ENCODE results near the gene TMEM42.

TMEM42 gene

DNA sequence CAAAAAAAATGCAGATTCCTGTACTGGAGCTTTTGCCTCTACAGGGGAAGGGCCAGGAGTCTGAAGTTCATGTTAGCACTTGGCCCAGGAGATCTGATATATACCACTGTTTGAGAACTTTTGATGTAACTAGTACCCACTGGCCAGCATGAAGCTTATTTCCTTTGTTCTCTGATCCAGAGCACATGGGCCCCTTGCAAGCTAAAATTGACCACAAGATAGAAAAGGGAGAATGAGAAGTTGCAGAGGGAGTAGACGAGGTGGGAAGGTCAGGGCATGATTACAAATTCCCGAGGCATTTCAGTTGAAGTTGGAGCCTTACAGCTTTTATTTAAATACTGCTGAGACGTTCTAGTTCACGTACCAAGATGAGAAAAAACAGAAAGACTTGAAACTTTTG, 40.9 kb downstream of the TMEM42 start:
- Histone ChIP-seq H3K9ac (ENCODE audit: low read length) (no peak overlapping the region), H3K4me1 (ENCODE audit: control insufficient read depth, insufficient read depth, low read length) (no peaks in the 10 kb centered on the region), H3K27me3 (ENCODE audit: control insufficient read depth, insufficient read depth, low read length) (no peaks in the 10 kb centered on the region), H3K36me3 (ENCODE audit: control insufficient read depth, insufficient read depth, low read length) (no peaks in the 10 kb centered on the region), H3K4me3 (ENCODE audit: low read length) (no peak overlapping the region), H3K27ac (ENCODE audit: low read depth, low read length) (no peak overlapping the region)

DNA sequence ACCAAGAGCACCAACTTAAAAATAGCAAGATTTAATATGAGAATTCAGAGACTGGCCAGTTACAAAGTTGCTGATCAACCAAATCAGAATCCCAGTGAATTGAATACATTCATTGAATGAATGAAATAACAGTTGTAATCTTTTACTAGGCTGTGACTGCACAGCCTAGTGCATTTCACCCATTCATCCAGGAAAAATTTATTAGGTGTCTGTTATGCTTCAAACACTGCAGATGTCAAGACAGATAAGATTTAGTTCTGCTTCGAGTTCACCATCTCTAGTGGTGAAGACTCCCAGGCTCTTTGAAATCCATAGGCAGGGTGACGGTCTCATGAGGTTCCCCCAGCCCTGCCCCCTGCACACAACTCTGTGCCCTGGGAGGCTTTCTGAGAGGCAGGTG, 41.6 kb downstream of the TMEM42 start:
- no peaks in the 10 kb centered on the region for H3K4me1 ChIP-seq (ENCODE audit: control insufficient read depth, insufficient read depth, low read length)
- no peak overlapping the region for H3K27ac ChIP-seq (ENCODE audit: low read depth, low read length)
- no peaks in the 10 kb centered on the region for H3K36me3 ChIP-seq (ENCODE audit: control insufficient read depth, insufficient read depth, low read length)
- H3K9ac ChIP-seq (ENCODE audit: low read length): no peak overlapping the region
- H3K4me3 ChIP-seq (ENCODE audit: low read length): no peak overlapping the region
- H3K27me3 ChIP-seq (ENCODE audit: control insufficient read depth, insufficient read depth, low read length): no peaks in the 10 kb centered on the region

DNA sequence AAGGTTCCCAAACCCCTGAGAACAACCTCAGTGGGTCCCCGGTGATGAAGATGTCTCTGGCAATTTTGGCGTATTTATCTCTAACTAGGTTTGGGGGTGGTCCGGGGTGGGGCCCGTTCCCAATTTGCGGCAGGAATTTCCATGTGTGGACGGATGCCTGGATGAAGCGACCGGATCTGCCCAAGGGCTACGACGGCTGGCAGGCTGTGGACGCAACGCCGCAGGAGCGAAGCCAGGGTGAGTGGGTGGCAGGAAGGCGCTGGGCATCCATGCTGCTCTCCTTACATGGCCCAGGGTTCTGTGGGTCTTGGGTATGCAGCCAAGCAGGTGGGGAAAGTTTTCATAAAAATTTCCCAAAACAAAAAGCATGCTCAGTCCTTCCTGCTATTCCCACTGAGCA, 42.0 kb downstream of the TMEM42 start:
- H3K27ac ChIP-seq (ENCODE audit: low read depth, low read length): no peak overlapping the region
- no peak overlapping the region for H3K4me3 ChIP-seq (ENCODE audit: low read length)
- no peak overlapping the region for H3K9ac ChIP-seq (ENCODE audit: low read length)
- no peaks in the 10 kb centered on the region for H3K36me3 ChIP-seq (ENCODE audit: control insufficient read depth, insufficient read depth, low read length)
- no peaks in the 10 kb centered on the region for H3K27me3 ChIP-seq (ENCODE audit: control insufficient read depth, insufficient read depth, low read length)
- H3K4me1 ChIP-seq (ENCODE audit: control insufficient read depth, insufficient read depth, low read length): no peaks in the 10 kb centered on the region

DNA sequence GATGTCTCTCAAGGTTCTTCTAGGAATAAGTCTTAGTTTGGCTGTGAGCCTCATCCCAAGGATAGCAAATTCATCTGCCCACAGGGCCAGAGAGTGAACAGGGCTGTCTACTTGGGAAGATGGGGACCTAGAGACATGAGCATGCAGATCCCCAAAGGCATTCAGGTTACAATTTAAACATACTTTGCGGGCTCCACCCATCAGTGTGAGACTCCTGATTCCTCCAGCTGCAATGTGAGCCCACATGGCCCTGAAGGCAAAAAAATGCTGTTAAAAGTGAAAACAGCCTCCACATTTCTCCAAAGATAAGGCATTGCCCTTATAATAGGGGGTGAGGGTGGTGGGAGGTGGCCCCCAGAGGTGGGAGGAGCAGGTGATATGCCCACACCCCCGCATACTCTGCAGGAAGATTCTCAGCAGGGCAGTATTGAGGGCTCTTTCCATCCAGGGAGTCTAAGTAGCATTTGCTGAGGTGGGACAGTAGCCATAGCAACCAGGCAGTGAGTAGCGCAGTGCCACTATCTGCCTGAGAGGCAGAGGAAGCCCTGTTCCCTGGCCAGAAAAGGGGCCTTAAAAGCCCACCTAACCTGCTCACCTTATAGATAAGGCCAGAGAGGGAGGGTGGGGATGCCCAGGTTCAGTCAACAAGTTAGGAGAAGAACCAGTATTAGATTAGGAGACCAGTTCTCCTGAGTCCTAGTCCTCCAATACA, 43.9 kb downstream of the TMEM42 start:
- H3K27me3 ChIP-seq (ENCODE audit: control insufficient read depth, insufficient read depth, low read length): no peaks in the 10 kb centered on the region
- no peak overlapping the region for H3K27ac ChIP-seq (ENCODE audit: low read depth, low read length)

DNA sequence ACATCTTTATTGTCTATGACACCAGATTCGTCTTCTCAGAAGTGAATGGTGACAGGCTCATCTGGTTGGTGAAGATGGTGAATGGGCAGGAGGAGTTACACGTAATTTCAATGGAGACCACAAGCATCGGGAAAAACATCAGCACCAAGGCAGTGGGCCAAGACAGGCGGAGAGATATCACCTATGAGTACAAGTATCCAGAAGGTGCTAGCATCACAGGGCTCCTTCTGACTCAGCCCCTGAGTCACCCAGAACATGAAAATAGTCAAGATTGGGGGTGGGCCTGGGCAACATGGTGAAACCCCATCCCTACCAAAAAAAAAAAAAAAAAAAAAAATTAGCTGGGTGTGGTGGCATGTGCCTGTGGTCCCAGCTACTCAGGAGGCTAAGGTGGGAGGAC, 45.3 kb downstream of the TMEM42 start:
- no peaks in the 10 kb centered on the region for H3K4me1 ChIP-seq (ENCODE audit: control insufficient read depth, insufficient read depth, low read length)
- H3K27me3 ChIP-seq (ENCODE audit: control insufficient read depth, insufficient read depth, low read length): no peaks in the 10 kb centered on the region
- no peak overlapping the region for H3K27ac ChIP-seq (ENCODE audit: low read depth, low read length)
- H3K4me3 ChIP-seq (ENCODE audit: low read length): no peak overlapping the region
- H3K36me3 ChIP-seq (ENCODE audit: control insufficient read depth, insufficient read depth, low read length): no peaks in the 10 kb centered on the region
- H3K9ac ChIP-seq (ENCODE audit: low read length): no peak overlapping the region

More for the DNA sequence above, 43.9 kb downstream of the TMEM42 start:
- H3K4me1 ChIP-seq (ENCODE audit: control insufficient read depth, insufficient read depth, low read length): no peaks in the 10 kb centered on the region
- no peak overlapping the region for H3K9ac ChIP-seq (ENCODE audit: low read length)
- H3K36me3 ChIP-seq (ENCODE audit: control insufficient read depth, insufficient read depth, low read length): no peaks in the 10 kb centered on the region
- H3K4me3 ChIP-seq (ENCODE audit: low read length): no peak overlapping the region

DNA sequence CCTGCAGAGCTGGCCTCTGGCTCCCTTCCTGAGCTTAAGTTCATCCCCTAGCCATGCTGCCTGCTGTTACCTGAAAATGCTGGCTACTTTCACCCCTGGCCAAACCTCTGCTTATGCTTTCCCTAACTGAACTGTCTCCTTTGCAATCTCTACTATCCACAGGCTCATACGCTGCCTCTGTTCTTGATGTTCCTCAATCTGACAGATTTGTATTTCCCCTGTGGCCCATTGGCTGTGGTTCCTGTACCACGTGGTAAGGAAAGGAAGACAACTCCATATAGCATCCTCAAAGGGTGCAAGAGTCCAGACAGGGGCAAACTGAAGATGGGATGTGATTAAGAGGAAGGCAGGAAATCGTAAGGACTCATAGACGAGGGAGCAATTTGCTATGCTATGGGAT, 45.9 kb downstream of the TMEM42 start:
- H3K4me3 ChIP-seq (ENCODE audit: low read length): no peak overlapping the region
- no peaks in the 10 kb centered on the region for H3K36me3 ChIP-seq (ENCODE audit: control insufficient read depth, insufficient read depth, low read length)
- H3K4me1 ChIP-seq (ENCODE audit: control insufficient read depth, insufficient read depth, low read length): no peaks in the 10 kb centered on the region
- H3K9ac ChIP-seq (ENCODE audit: low read length): no peak overlapping the region
- no peak overlapping the region for H3K27ac ChIP-seq (ENCODE audit: low read depth, low read length)
- no peaks in the 10 kb centered on the region for H3K27me3 ChIP-seq (ENCODE audit: control insufficient read depth, insufficient read depth, low read length)

DNA sequence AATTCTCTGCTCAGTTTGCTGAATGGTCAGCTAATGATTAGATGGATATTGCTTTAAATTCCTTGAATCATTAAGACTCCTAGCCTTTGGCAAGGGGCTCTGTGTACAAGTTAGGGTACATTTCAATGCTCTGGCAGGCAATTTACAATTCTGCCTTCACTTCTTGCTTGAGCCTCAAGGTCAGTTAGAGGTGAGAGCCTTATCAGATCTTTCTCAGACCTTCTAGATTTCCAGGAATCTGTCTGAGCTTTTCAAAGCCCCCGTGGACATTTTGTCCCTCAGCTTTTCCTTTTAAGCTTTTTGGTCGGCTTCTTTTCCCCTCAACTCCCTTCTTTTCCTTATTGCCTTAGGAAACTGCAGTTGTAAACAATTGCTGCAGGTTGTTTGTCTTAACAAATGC, 47.4 kb downstream of the TMEM42 start:
- Histone ChIP-seq H3K9ac (ENCODE audit: low read length) (no peak overlapping the region), H3K27me3 (ENCODE audit: control insufficient read depth, insufficient read depth, low read length) (no peaks in the 10 kb centered on the region), H3K27ac (ENCODE audit: low read depth, low read length) (no peak overlapping the region), H3K36me3 (ENCODE audit: control insufficient read depth, insufficient read depth, low read length) (no peaks in the 10 kb centered on the region), H3K4me1 (ENCODE audit: control insufficient read depth, insufficient read depth, low read length) (no peaks in the 10 kb centered on the region), H3K4me3 (ENCODE audit: low read length) (no peak overlapping the region)

DNA sequence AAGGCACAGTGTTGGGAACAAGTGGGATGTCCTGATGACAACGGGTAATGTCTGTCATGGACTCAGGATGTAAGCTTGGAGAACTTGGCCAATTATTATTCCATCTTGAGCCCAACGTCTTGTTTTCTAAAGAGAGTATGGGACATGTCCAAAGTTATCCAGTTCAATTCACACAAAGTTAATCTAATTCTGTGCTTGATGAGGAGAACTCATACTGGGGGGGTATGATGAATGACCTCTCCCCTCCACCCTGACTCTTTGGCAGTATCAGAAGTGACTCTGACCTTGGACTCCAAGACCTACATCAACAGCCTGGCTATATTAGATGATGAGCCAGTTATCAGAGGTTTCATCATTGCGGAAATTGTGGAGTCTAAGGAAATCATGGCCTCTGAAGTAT, 49.0 kb downstream of the TMEM42 start:
- no peak overlapping the region for H3K9ac ChIP-seq (ENCODE audit: low read length)
- no peaks in the 10 kb centered on the region for H3K36me3 ChIP-seq (ENCODE audit: control insufficient read depth, insufficient read depth, low read length)
- no peak overlapping the region for H3K4me3 ChIP-seq (ENCODE audit: low read length)
- H3K27ac ChIP-seq (ENCODE audit: low read depth, low read length): no peak overlapping the region
- H3K4me1 ChIP-seq (ENCODE audit: control insufficient read depth, insufficient read depth, low read length): no peaks in the 10 kb centered on the region
- H3K27me3 ChIP-seq (ENCODE audit: control insufficient read depth, insufficient read depth, low read length): no peaks in the 10 kb centered on the region

DNA sequence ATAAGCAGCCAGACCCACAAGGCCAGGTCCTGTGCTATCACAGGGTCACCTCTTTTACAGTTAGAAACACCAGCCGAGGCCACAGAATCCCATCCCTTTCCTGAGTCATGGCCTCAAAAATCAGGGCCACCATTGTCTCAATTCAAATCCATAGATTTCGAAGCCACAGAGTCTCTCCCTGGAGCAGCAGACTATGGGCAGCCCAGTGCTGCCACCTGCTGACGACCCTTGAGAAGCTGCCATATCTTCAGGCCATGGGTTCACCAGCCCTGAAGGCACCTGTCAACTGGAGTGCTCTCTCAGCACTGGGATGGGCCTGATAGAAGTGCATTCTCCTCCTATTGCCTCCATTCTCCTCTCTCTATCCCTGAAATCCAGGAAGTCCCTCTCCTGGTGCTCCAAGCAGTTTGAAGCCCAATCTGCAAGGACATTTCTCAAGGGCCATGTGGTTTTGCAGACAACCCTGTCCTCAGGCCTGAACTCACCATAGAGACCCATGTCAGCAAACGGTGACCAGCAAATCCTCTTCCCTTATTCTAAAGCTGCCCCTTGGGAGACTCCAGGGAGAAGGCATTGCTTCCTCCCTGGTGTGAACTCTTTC, 52.3 kb downstream of the TMEM42 start:
- no peaks in the 10 kb centered on the region for H3K4me1 ChIP-seq (ENCODE audit: control insufficient read depth, insufficient read depth, low read length)
- no peaks in the 10 kb centered on the region for H3K27me3 ChIP-seq (ENCODE audit: control insufficient read depth, insufficient read depth, low read length)
- no peaks in the 10 kb centered on the region for H3K36me3 ChIP-seq (ENCODE audit: control insufficient read depth, insufficient read depth, low read length)
- H3K27ac ChIP-seq (ENCODE audit: low read depth, low read length): no peak overlapping the region
- no peak overlapping the region for H3K9ac ChIP-seq (ENCODE audit: low read length)
- H3K4me3 ChIP-seq (ENCODE audit: low read length): no peak overlapping the region

DNA sequence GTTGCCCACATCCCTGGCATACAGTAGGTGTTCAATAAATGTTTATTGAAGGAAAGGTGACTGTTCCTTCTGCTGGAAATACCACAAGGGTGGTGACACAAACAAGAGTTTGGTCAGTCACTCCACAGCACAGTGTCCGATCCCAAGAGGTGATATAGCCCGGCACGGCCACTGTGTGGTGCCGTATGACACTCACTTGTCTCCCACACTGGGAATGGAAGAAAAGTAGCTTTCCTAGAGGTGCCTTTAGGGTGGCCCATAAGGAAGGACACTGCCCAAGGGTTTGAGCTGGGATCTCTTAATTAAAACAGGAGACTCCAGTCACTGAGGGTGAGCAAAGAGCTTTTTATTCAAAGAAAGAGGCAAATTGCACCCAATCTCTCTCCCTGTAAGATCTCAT, 53.2 kb downstream of the TMEM42 start:
- Histone ChIP-seq H3K36me3 (ENCODE audit: control insufficient read depth, insufficient read depth, low read length) (no peaks in the 10 kb centered on the region), H3K27ac (ENCODE audit: low read depth, low read length) (no peak overlapping the region), H3K4me3 (ENCODE audit: low read length) (no peak overlapping the region), H3K9ac (ENCODE audit: low read length) (no peak overlapping the region), H3K4me1 (ENCODE audit: control insufficient read depth, insufficient read depth, low read length) (no peaks in the 10 kb centered on the region), H3K27me3 (ENCODE audit: control insufficient read depth, insufficient read depth, low read length) (no peaks in the 10 kb centered on the region)

Measured in rectal smooth muscle tissue (tissue), 1 donor.